Measurements from ENCODE around the gene CHCHD1. TPM values are rescaled to one million over a fixed set of nuclear protein-coding genes. Genes with fewer than 3 reads are reported as not detected.

The CHCHD1 gene
- total and polyA plus RNA-seq, 3 experiments from 2014 or later, result 35.8 to 52.6 (median 37.2) TPM

- no peaks in the 10 kb centered on the region for H3K27me3 ChIP-seq (ENCODE audit: insufficient read depth, low read length, poor library complexity, severe bottlenecking)
- peaks cover 41% of the 10 kb centered on the region for H3K36me3 ChIP-seq (ENCODE audit: insufficient read depth, low read length)
- Mint-ChIP-seq H3K27me3 (no peaks in the 10 kb centered on the region), H3K4me3 (peak overlapping the region in 3 of 7 donors; percentile 59 to 93 (median 91)), H3K36me3 (peaks cover 6 to 70% (median 23%) of the 10 kb centered on the region in 3 donors), H3K4me1 (peaks cover 42 to 59% (median 48%) of the 10 kb centered on the region in 3 donors), H3K9me3 (peaks cover 0 to 4% (median 0%) of the 10 kb centered on the region in 5 donors), H3K27ac (peak overlapping the region in 4 of 8 donors; percentile 29 to 85 (median 47))
- no peak overlapping the region for H3K4me3 ChIP-seq (ENCODE audit: low read length)
- H3K9me3 ChIP-seq (ENCODE audit: low read length), result no peaks in the 10 kb centered on the region
- no peak overlapping the region for H3K27ac ChIP-seq (ENCODE audit: low read depth, low read length)
- POLR2A ChIA-PET, result interaction anchor here (0.6 to 1.4 kb wide), 6 partner anchors 26 to 554 kb away, joined by 3 to 5 read pairs (median 3); partner anchors contain the start of gene CHCHD1
- peaks cover 41% of the 10 kb centered on the region for H3K4me1 ChIP-seq (ENCODE audit: insufficient read depth, low read length)
- DNase-seq, result no peak
- CTCF ChIA-PET, result interaction anchor here (1.0 to 2.0 kb wide), 4 partner anchors 14 to 35 kb away, joined by 3 to 9 read pairs (median 6); partner anchors contain the start of gene CHCHD1
Measured at GRCh38 chr10:73808021-73808815, 26.4 kb downstream of the CHCHD1 start.

- Mint-ChIP-seq H3K4me3 (peak overlapping the region; percentile 35 to 96 (median 91)), H3K9me3 (peaks cover 0 to 4% (median 0%) of the 10 kb centered on the region in 5 donors), H3K27ac (peak overlapping the region; percentile 54 to 92 (median 78)), H3K4me1 (peaks cover 42 to 58% (median 48%) of the 10 kb centered on the region in 3 donors), H3K27me3 (no peaks in the 10 kb centered on the region), H3K36me3 (peaks cover 6 to 68% (median 21%) of the 10 kb centered on the region in 3 donors)
- H3K4me3 ChIP-seq (ENCODE audit: low read length), result no peak overlapping the region
- no peak overlapping the region for H3K27ac ChIP-seq (ENCODE audit: low read depth, low read length)
- POLR2A ChIA-PET, result interaction anchor here (0.6 to 1.4 kb wide), 6 partner anchors 27 to 555 kb away, joined by 3 to 6 read pairs (median 4); partner anchors contain the start of gene CHCHD1
- no peak for DNase-seq
- CTCF ChIA-PET, result interaction anchor here (1.0 to 2.0 kb wide), 6 partner anchors 10 to 147 kb away, joined by 3 to 9 read pairs (median 6); partner anchors contain the start of gene CHCHD1
- H3K27me3 ChIP-seq (ENCODE audit: insufficient read depth, low read length, poor library complexity, severe bottlenecking), result no peaks in the 10 kb centered on the region
- H3K36me3 ChIP-seq (ENCODE audit: insufficient read depth, low read length), result peaks cover 32% of the 10 kb centered on the region
- peaks cover 41% of the 10 kb centered on the region for H3K4me1 ChIP-seq (ENCODE audit: insufficient read depth, low read length)
- H3K9me3 ChIP-seq (ENCODE audit: low read length), result no peaks in the 10 kb centered on the region
Measured at GRCh38 chr10:73809061-73809818, 27.4 kb downstream of the CHCHD1 start.

- ChIA-PET POLR2A (interaction anchor here (0.6 to 1.3 kb wide), 9 partner anchors 10 to 80 kb away, joined by 3 to 13 read pairs (median 6); partner anchors contain the start of gene ZSWIM8), CTCF (interaction anchor here (0.9 to 2.0 kb wide), 8 partner anchors 9 to 146 kb away, joined by 3 to 9 read pairs (median 4); no protein-coding TSS in a partner anchor)
- DNase-seq, result no peak
- peaks cover 41% of the 10 kb centered on the region for H3K4me1 ChIP-seq (ENCODE audit: insufficient read depth, low read length)
- peaks cover 42 to 58% (median 48%) of the 10 kb centered on the region in 3 donors for H3K4me1 Mint-ChIP-seq
- H3K27ac ChIP-seq (ENCODE audit: low read depth, low read length), result peak overlapping the region; percentile 92
- peaks cover 6 to 73% (median 21%) of the 10 kb centered on the region in 3 donors for H3K36me3 Mint-ChIP-seq
- peaks cover 31% of the 10 kb centered on the region for H3K36me3 ChIP-seq (ENCODE audit: insufficient read depth, low read length)
- no peaks in the 10 kb centered on the region for H3K9me3 ChIP-seq (ENCODE audit: low read length)
- peak overlapping the region; percentile 64 for H3K4me3 ChIP-seq (ENCODE audit: low read length)
- peak overlapping the region; percentile 86 to 96 (median 91) for H3K4me3 Mint-ChIP-seq
- no peaks in the 10 kb centered on the region for H3K27me3 ChIP-seq (ENCODE audit: insufficient read depth, low read length, poor library complexity, severe bottlenecking)
- H3K27me3 Mint-ChIP-seq, result no peaks in the 10 kb centered on the region
- peaks cover 0 to 4% (median 0%) of the 10 kb centered on the region in 5 donors for H3K9me3 Mint-ChIP-seq
- peak overlapping the region; percentile 84 to 95 (median 93) for H3K27ac Mint-ChIP-seq
Measured at GRCh38 chr10:73810358-73810734, 28.5 kb downstream of the CHCHD1 start.

GRCh38 chr10:73810735-73811465 lies 29.1 kb downstream of the CHCHD1 start:
- Mint-ChIP-seq H3K27me3 (no peaks in the 10 kb centered on the region), H3K36me3 (peaks cover 6 to 73% (median 16%) of the 10 kb centered on the region in 3 donors), H3K9me3 (peaks cover 0 to 4% (median 0%) of the 10 kb centered on the region in 5 donors), H3K4me1 (peaks cover 39 to 52% (median 43%) of the 10 kb centered on the region in 3 donors), H3K4me3 (peak overlapping the region; percentile 86 to 96 (median 91)), H3K27ac (peak overlapping the region; percentile 85 to 97 (median 94))
- Histone ChIP-seq H3K4me3 (ENCODE audit: low read length) (peak overlapping the region; percentile 64), H3K36me3 (ENCODE audit: insufficient read depth, low read length) (peaks cover 28% of the 10 kb centered on the region), H3K27ac (ENCODE audit: low read depth, low read length) (peak overlapping the region; percentile 92), H3K9me3 (ENCODE audit: low read length) (no peaks in the 10 kb centered on the region), H3K27me3 (ENCODE audit: insufficient read depth, low read length, poor library complexity, severe bottlenecking) (no peaks in the 10 kb centered on the region), H3K4me1 (ENCODE audit: insufficient read depth, low read length) (peaks cover 40% of the 10 kb centered on the region)
- peak; percentile 51 to 82 (median 70) for DNase-seq
- POLR2A ChIA-PET, result interaction anchor here (0.6 to 1.3 kb wide), 8 partner anchors 12 to 80 kb away, joined by 3 to 13 read pairs (median 6); partner anchors contain the start of gene ZSWIM8
- CTCF ChIA-PET, result interaction anchor here (0.9 to 1.9 kb wide), 7 partner anchors 9 to 146 kb away, joined by 3 to 7 read pairs (median 4); no protein-coding TSS in a partner anchor

- peak overlapping the region; percentile 27 to 84 (median 67) for H3K4me3 Mint-ChIP-seq
- no peak overlapping the region for H3K27ac ChIP-seq (ENCODE audit: low read depth, low read length)
Measured at GRCh38 chr10:73812657-73813056, 30.8 kb downstream of the CHCHD1 start.

GRCh38 chr10:73813333-73813732 lies 31.5 kb downstream of the CHCHD1 start:
- H3K27me3 Mint-ChIP-seq, result no peaks in the 10 kb centered on the region
- Histone ChIP-seq H3K27ac (ENCODE audit: low read depth, low read length) (no peak overlapping the region), H3K9me3 (ENCODE audit: low read length) (no peaks in the 10 kb centered on the region), H3K4me3 (ENCODE audit: low read length) (no peak overlapping the region), H3K27me3 (ENCODE audit: insufficient read depth, low read length, poor library complexity, severe bottlenecking) (no peaks in the 10 kb centered on the region), H3K4me1 (ENCODE audit: insufficient read depth, low read length) (peaks cover 18% of the 10 kb centered on the region), H3K36me3 (ENCODE audit: insufficient read depth, low read length) (peaks cover 7% of the 10 kb centered on the region)
- peaks cover 0 to 4% (median 0%) of the 10 kb centered on the region in 5 donors for H3K9me3 Mint-ChIP-seq
- peak overlapping the region in 2 of 7 donors; percentile 46 to 83 for H3K4me3 Mint-ChIP-seq
- peak overlapping the region in 7 of 8 donors; percentile 25 to 95 (median 59) for H3K27ac Mint-ChIP-seq
- peaks cover 20 to 28% (median 22%) of the 10 kb centered on the region in 3 donors for H3K4me1 Mint-ChIP-seq
- no peak for DNase-seq
- ChIA-PET CTCF (interaction anchor here (0.7 kb wide), 1 partner anchor 46 kb away, joined by 3 read pairs; no protein-coding TSS in a partner anchor), POLR2A (interaction anchor here (1.5 kb wide), 1 partner anchor 41 kb away, joined by 3 read pairs; a partner anchor contains a TSS)
- peaks cover 0 to 72% (median 13%) of the 10 kb centered on the region in 3 donors for H3K36me3 Mint-ChIP-seq

More at GRCh38 chr10:73812657-73813056, 30.8 kb downstream of the CHCHD1 start:
- Histone ChIP-seq H3K27me3 (ENCODE audit: insufficient read depth, low read length, poor library complexity, severe bottlenecking) (no peaks in the 10 kb centered on the region), H3K36me3 (ENCODE audit: insufficient read depth, low read length) (peaks cover 14% of the 10 kb centered on the region), H3K4me3 (ENCODE audit: low read length) (no peak overlapping the region), H3K4me1 (ENCODE audit: insufficient read depth, low read length) (peaks cover 23% of the 10 kb centered on the region), H3K9me3 (ENCODE audit: low read length) (no peaks in the 10 kb centered on the region)
- H3K27ac Mint-ChIP-seq, result peak overlapping the region in 6 of 8 donors; percentile 56 to 95 (median 88)
- H3K4me1 Mint-ChIP-seq, result peaks cover 22 to 34% (median 25%) of the 10 kb centered on the region in 3 donors
- CTCF ChIA-PET, result interaction anchor here (0.7 to 1.3 kb wide), 3 partner anchors 37 to 67 kb away, joined by 3 to 4 read pairs (median 3); no protein-coding TSS in a partner anchor
- peaks cover 0 to 4% (median 0%) of the 10 kb centered on the region in 5 donors for H3K9me3 Mint-ChIP-seq
- POLR2A ChIA-PET, result interaction anchor here (0.7 to 1.5 kb wide), 2 partner anchors 40 to 70 kb away, joined by 3 to 9 read pairs; a partner anchor contains a TSS
- no peaks in the 10 kb centered on the region for H3K27me3 Mint-ChIP-seq
- H3K36me3 Mint-ChIP-seq, result peaks cover 0 to 72% (median 13%) of the 10 kb centered on the region in 3 donors
- DNase-seq, result no peak

Data from CD8-positive, alpha-beta memory T cell (primary cell).